GM21390 (cell line): ENCODE measurements around the gene KLHL3.

Source experiments
- ATAC-seq: cut with Tn5 transposase; IDR thresholded peaks from one replicate; pipeline ENCODE4 v1.9.1; 2021; ENCODE audit not compliant: unreplicated experiment

KLHL3 gene

GRCh38 chr5:137710086-137710485 lies 25.8 kb downstream of the KLHL3 start:
- no peak for ATAC-seq

GRCh38 chr5:137708796-137709559 lies 26.9 kb downstream of the KLHL3 start:
- ATAC-seq: no peak

DNA sequence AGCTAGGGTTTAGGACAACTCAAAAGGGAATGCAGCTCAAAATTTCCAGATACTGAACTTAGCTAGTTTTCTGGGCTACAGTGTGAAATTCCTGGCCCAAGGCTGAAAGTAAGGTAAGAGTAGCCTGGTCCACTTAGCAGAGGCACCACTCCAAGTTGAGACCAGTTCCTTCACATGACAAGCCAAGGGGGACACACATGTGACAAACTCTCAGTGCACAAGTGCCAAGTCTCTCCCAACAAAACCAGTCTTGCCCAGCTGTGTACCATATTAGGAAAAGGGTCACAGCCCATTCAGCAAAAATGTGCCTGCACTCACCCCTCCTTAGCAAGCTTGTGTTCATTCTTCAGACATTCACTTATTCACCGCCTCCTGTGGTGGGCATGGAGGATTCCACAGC lies 27.8 kb downstream of the KLHL3 start:
- ATAC-seq: no peak

GRCh38 chr5:137706841-137707240 lies 29.0 kb downstream of the KLHL3 start:
- no peak for ATAC-seq

DNA sequence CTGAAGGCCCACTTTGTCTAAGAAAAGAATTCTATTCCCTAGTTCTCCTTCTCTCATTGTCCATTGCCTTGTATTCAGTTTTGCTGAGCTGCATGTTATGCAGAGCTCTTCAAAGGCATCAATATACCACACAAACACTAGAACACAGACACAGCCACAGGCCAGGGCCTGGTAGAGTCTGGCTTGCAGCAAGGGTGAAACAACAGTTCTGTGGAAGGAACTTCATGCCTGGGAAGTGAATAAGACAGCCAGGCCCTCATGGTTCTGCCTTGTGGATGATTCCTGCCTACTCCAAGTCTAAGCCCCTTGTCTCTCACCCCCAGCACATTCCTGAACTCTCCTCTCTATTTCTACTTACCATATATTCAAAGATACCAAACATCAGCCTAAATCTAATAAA lies 30.8 kb downstream of the KLHL3 start:
- ATAC-seq: no peak

DNA sequence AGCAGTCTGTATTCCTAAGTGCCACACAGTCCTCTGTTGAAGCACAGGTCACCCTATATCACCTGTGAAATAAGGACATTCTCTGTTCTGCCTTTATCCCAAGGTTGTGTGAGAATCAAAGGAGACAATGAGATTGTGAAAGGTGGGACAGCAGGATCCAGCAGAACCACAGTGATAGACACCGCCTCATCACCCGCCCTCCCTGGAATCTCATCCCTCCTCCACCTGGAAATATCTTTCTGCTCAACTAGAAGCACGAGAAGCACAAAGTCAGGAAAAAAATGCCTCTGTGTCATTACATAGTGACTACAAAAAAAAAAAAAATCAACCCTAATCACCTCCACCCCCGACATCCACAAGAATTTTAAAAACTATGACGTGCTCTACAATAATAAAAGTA lies 32.3 kb downstream of the KLHL3 start:
- ATAC-seq: no peak

GRCh38 chr5:137700282-137700680 lies 35.6 kb downstream of the KLHL3 start:
- ATAC-seq: no peak

DNA sequence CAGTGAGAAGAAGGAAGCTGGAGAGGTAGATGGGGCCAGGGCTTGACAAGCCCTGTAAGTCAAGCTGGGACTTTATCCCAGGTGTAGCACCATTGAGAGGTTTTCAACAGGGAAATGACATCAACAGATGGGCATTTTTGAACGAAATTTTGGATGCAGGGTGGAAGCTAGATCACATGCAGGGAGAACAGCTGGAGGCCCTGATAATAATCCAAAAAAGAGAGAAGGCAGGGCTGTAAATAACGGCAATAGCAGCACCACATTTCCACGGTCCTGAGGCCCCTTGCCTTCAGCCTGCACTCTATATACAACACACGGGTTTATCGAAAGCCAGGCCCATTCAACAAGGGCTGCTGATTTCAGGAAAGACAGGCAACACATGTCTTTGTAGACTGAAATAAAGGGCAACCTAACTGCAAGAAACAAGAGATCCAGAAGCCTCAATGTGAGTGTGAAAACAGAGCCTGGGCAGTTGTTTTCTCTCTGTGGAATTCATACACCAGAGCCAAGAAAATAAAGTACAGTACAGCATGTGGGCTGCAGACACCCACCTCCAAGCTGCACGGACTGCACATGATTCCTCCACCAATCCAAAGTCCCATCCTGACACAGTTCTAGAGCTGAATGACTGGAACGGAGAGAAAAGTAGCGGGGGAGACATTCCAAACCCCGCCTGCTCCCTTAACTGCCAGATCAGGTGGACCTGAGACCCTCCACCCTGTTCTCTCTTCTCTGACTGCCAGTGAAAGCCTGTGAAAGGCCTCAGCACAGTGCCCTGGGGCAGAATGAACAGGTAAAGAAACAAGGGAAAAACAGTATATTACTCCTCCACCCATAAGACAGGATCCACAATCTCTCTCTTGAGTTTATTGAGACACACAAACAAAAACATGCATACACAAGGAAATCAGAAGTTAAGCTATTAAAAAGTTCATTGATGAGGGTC lies 36.3 kb downstream of the KLHL3 start:
- no peak for ATAC-seq

DNA sequence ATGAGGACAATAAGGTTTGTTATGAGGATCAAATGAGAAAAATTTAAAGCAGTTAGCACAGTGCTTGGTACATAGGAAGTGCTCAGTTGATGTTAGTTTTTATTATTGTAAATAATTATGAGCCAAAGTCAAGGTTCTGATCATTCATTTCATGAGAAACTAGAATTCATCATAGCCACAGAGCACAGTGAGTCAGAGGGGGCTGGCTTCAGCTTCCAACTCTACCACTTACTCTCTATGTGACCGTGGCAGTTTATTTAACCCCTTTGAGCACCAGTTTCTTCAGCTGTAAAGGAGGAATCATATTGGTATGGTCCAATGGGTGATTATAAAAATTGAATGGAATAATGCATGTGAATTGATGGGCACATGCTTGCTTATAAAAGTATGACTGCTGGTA lies 39.4 kb downstream of the KLHL3 start:
- ATAC-seq: no peak

- no peak for ATAC-seq
These were observed 40.0 kb downstream of the KLHL3 start for GRCh38 chr5:137695651-137696428.

DNA sequence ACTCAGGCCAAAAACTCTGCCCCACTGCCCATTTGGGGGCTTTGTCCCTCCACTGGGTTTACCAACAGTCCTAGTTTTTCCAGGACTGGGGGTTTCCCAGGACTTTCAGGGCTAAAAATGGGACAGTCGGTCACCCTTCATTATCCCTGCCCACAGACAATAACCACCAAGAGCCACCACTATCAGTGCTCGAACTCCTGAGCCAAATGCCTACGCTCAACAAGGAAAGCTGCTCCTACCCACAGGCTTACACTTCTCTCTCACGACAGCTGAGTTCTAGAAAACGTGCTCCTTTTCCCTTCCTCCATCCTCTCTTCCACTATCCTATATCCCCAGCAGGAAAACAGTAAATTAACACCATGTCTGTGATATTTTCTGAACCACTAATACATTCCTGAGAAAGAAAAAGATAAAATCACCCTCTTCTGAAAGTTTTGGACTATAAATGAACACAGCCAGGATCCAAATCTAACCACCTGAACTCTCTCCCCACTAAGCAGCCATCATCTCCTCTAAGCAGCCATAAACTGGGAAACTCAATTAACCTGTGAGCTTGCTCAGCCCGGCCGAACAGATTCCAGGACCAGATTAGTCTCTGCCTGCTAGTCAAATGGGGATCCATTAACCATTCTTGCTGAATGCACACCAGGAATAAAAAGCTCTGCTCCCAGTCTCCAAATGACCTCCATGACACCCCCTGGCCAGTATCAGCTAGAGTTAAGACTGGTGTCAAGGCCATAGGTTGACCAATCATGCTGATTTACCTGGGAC lies 41.8 kb downstream of the KLHL3 start:
- ATAC-seq: no peak

DNA sequence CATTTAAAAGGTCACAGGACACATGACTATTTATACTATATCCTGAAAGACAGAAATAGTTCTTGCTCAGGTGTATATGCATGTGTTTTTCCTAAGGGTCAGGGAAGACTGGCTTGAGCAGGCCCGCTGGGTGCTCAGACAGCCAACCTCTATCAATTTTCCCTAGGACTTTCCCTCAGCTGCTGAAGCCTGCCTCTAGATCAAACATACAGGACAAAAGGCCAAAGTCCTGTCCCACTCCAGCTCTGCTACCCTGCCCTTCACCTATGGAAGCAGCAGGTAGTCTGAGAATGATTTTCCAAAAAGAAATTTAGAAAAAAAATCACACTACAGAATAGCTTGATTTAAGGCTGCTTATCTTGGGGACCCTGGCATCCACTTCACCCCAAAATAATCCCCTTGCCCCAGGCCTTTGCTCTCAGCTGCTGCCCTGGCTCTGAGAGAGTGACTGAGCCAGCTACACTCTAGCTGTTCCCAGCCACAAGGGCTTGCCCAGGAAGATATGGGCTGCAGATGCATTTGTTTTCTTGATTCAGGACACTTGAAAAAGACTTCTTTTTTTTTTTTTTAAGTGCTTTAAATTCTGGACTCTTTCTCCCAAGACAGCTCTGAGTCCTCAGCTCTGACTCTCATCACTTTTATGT lies 42.5 kb downstream of the KLHL3 start:
- ATAC-seq: no peak

DNA sequence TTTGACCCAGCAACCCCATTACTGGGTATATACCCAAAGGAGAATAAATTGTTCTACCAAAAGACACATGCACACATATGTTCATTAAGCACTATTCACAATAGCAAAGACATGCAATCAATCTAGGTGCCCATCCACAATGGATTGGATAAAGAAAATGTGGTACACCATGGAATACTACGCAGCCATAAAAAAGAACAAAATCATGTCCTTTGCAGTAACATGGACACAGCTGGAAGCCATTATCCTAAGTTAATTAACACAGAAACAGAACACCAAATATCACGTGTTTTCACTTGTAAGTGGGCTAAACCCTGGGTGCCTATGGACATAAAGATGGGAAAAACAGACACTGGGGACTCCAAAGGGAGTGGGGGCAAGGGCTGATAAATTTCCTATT lies 46.6 kb downstream of the KLHL3 start:
- no peak for ATAC-seq

DNA sequence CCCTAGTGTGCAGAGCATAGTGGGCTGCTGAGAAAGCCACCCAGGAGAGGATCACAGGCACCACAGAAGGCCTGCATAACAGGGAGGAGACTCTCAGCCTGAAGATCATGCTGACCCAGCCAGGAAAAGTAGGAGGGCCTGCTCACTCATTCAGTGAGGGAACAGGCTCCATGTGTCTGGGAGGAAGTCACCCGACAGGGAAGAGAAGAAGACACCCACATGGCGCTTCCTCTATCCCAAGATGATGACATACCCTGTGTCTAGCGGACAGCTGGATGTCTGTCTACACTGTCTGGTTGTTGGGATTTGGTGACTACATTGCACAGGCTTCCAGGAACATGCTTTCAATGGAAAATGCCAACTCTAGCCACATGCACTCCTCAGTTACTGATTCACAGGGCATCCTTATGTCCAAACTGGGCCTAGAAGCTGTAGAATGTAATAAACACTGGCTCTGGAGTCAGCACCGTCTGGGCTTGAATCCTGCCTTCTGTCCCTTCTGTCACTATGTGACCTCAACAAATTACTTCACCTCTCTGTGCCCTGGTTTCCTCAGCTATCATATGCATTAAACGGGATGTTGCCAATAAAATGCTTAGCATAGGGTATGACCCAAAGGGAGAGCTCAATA lies 47.6 kb downstream of the KLHL3 start:
- no peak for ATAC-seq

GRCh38 chr5:137684761-137685160 lies 51.1 kb downstream of the KLHL3 start:
- no peak for ATAC-seq

GRCh38 chr5:137681191-137681590 lies 54.7 kb downstream of the KLHL3 start:
- ATAC-seq: no peak

DNA sequence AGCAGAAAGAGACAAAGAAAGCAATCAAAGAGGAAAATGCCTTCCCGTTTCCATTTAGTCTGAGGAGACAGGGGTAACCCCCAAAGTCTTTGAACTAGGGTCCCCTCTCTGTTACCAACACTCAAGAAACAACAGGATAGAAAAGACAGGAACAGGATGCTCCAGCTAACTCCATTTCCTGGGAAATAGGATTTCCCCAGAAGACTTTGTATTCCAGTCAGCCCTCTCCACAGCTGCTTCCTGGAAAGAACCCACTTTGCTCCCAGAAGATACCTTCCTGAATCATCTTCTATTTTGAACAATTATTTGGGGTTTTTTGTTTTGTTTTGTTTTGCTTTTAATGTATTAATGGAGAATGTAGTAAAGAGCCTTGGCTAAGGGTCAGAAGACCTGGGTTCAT lies 56.0 kb downstream of the KLHL3 start:
- ATAC-seq: no peak

GRCh38 chr5:137679195-137679594 lies 56.7 kb downstream of the KLHL3 start:
- ATAC-seq: no peak

DNA sequence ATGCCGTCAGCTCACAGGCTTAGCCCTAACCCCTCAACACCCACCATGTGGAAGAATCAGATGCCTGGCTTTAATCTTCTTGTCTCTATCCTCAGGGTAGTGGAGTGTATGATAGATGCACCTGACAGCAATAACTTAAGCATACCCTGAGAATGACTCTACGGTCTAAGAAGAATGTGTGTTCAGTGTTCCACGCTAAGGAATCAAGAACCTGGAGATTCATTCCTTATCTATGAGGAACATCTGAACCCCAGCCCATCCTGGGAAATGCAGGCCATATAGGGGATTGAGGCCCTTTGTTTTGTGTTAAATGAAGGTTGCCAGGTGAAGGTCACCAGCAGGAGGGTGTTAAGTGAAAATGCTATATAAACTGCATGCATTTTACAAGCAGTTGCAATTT lies 63.0 kb downstream of the KLHL3 start:
- no peak for ATAC-seq

DNA sequence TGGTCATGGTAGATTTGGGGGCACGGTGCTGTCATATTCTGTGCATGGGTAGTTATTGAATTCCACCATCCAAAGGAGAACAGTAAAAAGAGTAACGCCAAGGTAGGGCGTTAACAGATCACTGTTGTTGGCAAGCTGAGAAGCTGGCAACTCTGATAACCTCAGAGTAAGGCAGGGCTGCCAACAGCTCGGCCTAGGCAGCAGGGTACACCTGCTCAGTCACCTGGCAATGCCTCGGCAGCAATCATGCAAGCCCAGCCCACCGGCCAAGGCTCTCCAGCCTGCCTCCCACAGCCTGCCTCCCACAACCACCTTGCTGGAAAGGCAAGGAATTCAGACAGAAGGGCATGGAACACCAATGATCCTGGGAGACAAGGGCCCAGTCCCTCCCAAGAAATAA lies 63.9 kb downstream of the KLHL3 start:
- no peak for ATAC-seq
